ENCODE measurements around the gene HYKK. TPM values are rescaled to one million over a fixed set of nuclear protein-coding genes. Genes with fewer than 3 reads are reported as not detected.

The HYKK gene
- total and polyA plus RNA-seq, 2 of the 13 experiments (the other 11 are each of a cell fraction or from before 2014, with no cell fraction given) = 3.5 to 5.4 TPM

- ATAC-seq (no peak), FAIRE-seq (no peak), DNase-seq (ENCODE audit: low spot score) (no peak)
- in situ Hi-C loops (cut with HindIII; ENCODE audit: extremely low pct_ligation_motif_present, low pct_unique_long_range_greater_than_20kb) (no loop called here), intact Hi-C loops (cut with micrococcal nuclease; ENCODE audit: unreplicated experiment) (no loop called here)
- no peaks in the 10 kb centered on the region for H3K27me3 ChIP-seq (ENCODE audit: control insufficient read depth in 1 of 2, insufficient read depth in 2 of 2, low read length in 2 of 2)
- no peak overlapping the region for H3K4me3 ChIP-seq (replicated peaks in 1 of 3; ENCODE audit: insufficient read depth in 1 of 3, low read depth in 2 of 3, low read length in 3 of 3)
- H3K9me3 ChIP-seq (ENCODE audit: low read length) = no peaks in the 10 kb centered on the region
- H3K27ac ChIP-seq (ENCODE audit: extremely low read length, insufficient read depth, low read length) = no peak overlapping the region
- no TSS peak for BruUV-seq (replicated peaks)
- no peaks in the 10 kb centered on the region for H4K20me1 ChIP-seq (ENCODE audit: insufficient read depth, low read length)
- H3K4me2 ChIP-seq (ENCODE audit: low read depth, low read length) = no peak overlapping the region
- TF ChIP-seq PRMT3 (CRISPR knock-in tag; IDR thresholded peaks at IDR 0.05; ENCODE audit: borderline replicate concordance, low read depth) = no peak
- TF ChIP-seq TOE1 (CRISPR knock-in tag; IDR thresholded peaks at IDR 0.05) = no peak
- TF ChIP-seq ZKSCAN8 (CRISPR knock-in tag; IDR thresholded peaks at IDR 0.05; ENCODE audit: borderline replicate concordance) = no peak
- no peak for TF ChIP-seq HBP1 (CRISPR knock-in tag; IDR thresholded peaks at IDR 0.05; ENCODE audit: low read depth)
- ChIA-PET POLR2A (interaction anchor here (0.8 kb wide), 1 partner anchor 12 kb away, joined by 5 read pairs; the partner anchor contains the start of gene PSMA4), CTCF (ENCODE audit: low intra/inter-chr PET ratio, low total read pairs) (no interaction called here)
- 90% methylated on average over 5 of the region's 5 CpGs for WGBS (ENCODE audit: low lambda C conversion rate)
- no peaks in the 10 kb centered on the region for H3K4me1 ChIP-seq (ENCODE audit: insufficient read depth, low read length)
- H2AFZ ChIP-seq (ENCODE audit: low read length) = no peak overlapping the region
- peaks cover 8 to 15% of the 10 kb centered on the region in 2 experiments for H3K36me3 ChIP-seq (replicated peaks in 1 of 2; ENCODE audit: control insufficient read depth in 1 of 2, insufficient read depth in 2 of 2, low read length in 2 of 2)
- no peaks in the 10 kb centered on the region for H3K79me2 ChIP-seq (ENCODE audit: insufficient read depth, low read length)
- no peak overlapping the region for H3K9ac ChIP-seq (ENCODE audit: insufficient read depth, low read depth, low read length)
Observed at GRCh38 chr15:78551902-78552301, 44.5 kb downstream of the HYKK start.

GRCh38 chr15:78552597-78552996 is 45.2 kb downstream of the HYKK start:
- POLR2A ChIA-PET = interaction anchor here (0.5 to 0.8 kb wide), 2 partner anchors 13 to 186 kb away, joined by 4 to 5 read pairs; partner anchors contain the start of gene PSMA4
- no peak overlapping the region for H3K4me3 ChIP-seq (replicated peaks in 1 of 3; ENCODE audit: insufficient read depth in 1 of 3, low read depth in 2 of 3, low read length in 3 of 3)
- no peak overlapping the region for H3K9ac ChIP-seq (ENCODE audit: insufficient read depth, low read depth, low read length)
- H3K4me1 ChIP-seq (ENCODE audit: insufficient read depth, low read length) = no peaks in the 10 kb centered on the region
- BruUV-seq (replicated peaks) = no TSS peak
- no peak overlapping the region for H3K4me2 ChIP-seq (ENCODE audit: low read depth, low read length)
- intact Hi-C loops (cut with micrococcal nuclease; ENCODE audit: unreplicated experiment) (no loop called here), in situ Hi-C loops (cut with HindIII; ENCODE audit: extremely low pct_ligation_motif_present, low pct_unique_long_range_greater_than_20kb) (no loop called here)
- peaks cover 6 to 10% of the 10 kb centered on the region in 2 experiments for H3K36me3 ChIP-seq (replicated peaks in 1 of 2; ENCODE audit: control insufficient read depth in 1 of 2, insufficient read depth in 2 of 2, low read length in 2 of 2)
- no peaks in the 10 kb centered on the region for H3K9me3 ChIP-seq (ENCODE audit: low read length)
- no peaks in the 10 kb centered on the region for H3K79me2 ChIP-seq (ENCODE audit: insufficient read depth, low read length)
- H3K27me3 ChIP-seq (ENCODE audit: control insufficient read depth in 1 of 2, insufficient read depth in 2 of 2, low read length in 2 of 2) = no peaks in the 10 kb centered on the region
- ATAC-seq (peak; percentile 30; the same call in 1 of the 3 replicates), DNase-seq (ENCODE audit: low spot score) (no peak), FAIRE-seq (no peak)
- no peaks in the 10 kb centered on the region for H4K20me1 ChIP-seq (ENCODE audit: insufficient read depth, low read length)
- H3K27ac ChIP-seq (ENCODE audit: extremely low read length, insufficient read depth, low read length) = no peak overlapping the region
- 79% methylated on average over 5 of the region's 5 CpGs for WGBS (ENCODE audit: low lambda C conversion rate)
- CTCF ChIA-PET (ENCODE audit: low intra/inter-chr PET ratio, low total read pairs) = no interaction called here
- H2AFZ ChIP-seq (ENCODE audit: low read length) = no peak overlapping the region
- no peak for TF ChIP-seq ZNF224 (CRISPR knock-in tag; IDR thresholded peaks at IDR 0.05)
- TF ChIP-seq SUZ12 (IDR thresholded peaks at IDR 0.05; ENCODE audit: low read depth, low read length) = no peak
- no peak for TF ChIP-seq PRMT3 (CRISPR knock-in tag; IDR thresholded peaks at IDR 0.05; ENCODE audit: borderline replicate concordance, low read depth)
- no peak for TF ChIP-seq ZNF784 (CRISPR knock-in tag; IDR thresholded peaks at IDR 0.05; ENCODE audit: borderline replicate concordance)
- no peak for TF ChIP-seq PAX8 (CRISPR knock-in tag; IDR thresholded peaks at IDR 0.05; ENCODE audit: borderline replicate concordance)
- TF ChIP-seq ZNF253 (CRISPR knock-in tag; IDR thresholded peaks at IDR 0.05; ENCODE audit: borderline replicate concordance) = no peak
- no peak for TF ChIP-seq ZNF547 (CRISPR knock-in tag; IDR thresholded peaks at IDR 0.05)
- TF ChIP-seq LRRFIP1 (CRISPR knock-in tag; conservative IDR thresholded peaks at IDR 0.05) = no peak
- TF ChIP-seq BRD4 (CRISPR knock-in tag; IDR thresholded peaks at IDR 0.05) = no peak
- TF ChIP-seq KDM6A (CRISPR knock-in tag; IDR thresholded peaks at IDR 0.05; ENCODE audit: low read depth) = no peak

All from HepG2 (cell line).